MCF 10A (cell line): Measurements from ENCODE around the gene UVRAG. TPM values are rescaled to one million over a fixed set of nuclear protein-coding genes. Genes with fewer than 3 reads are reported as not detected.

Experiments
- BruUV-seq: library from RNA; stranded (reverse); fragments of 400-500 nt; replicated peaks from 2 replicates; lab custom pipeline; 2021; lab: Mats Ljungman, UMichigan
- CTCF ChIA-PET: fragments of 300-600 bp; sonication (Branson Sonifier 250); formaldehyde crosslinking; extraction: SDS; loops from one replicate; lab custom pipeline; 2021; ENCODE audit warnings: antibody characterized with exemption, inconsistent platforms; lab: Yijun Ruan, JAX
- POLR2A ChIA-PET: fragments of 300-600, 350-650 bp; sonication (Branson Sonifier 250); formaldehyde crosslinking; extraction: SDS; loops from one replicate; lab custom pipeline; 2020; ENCODE audit warnings: antibody characterized with exemption, inconsistent platforms; lab: Yijun Ruan, JAX
- DNase-seq: peaks from one replicate; pipeline ENCODE4 v3.0.0-alpha.2; 2018; ENCODE audit not compliant: unreplicated experiment
- H3K27ac Mint-ChIP-seq: one replicate; pipeline ENCODE4 v1.8.0; 2022; ENCODE audit warnings: mild to moderate bottlenecking, low read depth, mixed read lengths; ENCODE audit not compliant: unreplicated experiment
- H3K27me3 Mint-ChIP-seq: one replicate; pipeline ENCODE4 v1.8.0; 2022; ENCODE audit warnings: mixed read lengths; ENCODE audit not compliant: insufficient read depth, unreplicated experiment
- H3K36me3 Mint-ChIP-seq: one replicate; pipeline ENCODE4 v1.8.0; 2022; ENCODE audit warnings: mild to moderate bottlenecking, moderate library complexity, mixed read lengths; ENCODE audit not compliant: insufficient read depth, unreplicated experiment
- H3K4me1 Mint-ChIP-seq: one replicate; pipeline ENCODE4 v1.8.0; 2022; ENCODE audit warnings: mixed read lengths; ENCODE audit not compliant: insufficient read depth, unreplicated experiment
- H3K4me3 Mint-ChIP-seq: one replicate; pipeline ENCODE4 v1.8.0; 2022; ENCODE audit warnings: mild to moderate bottlenecking, moderate library complexity, mixed read lengths; ENCODE audit not compliant: unreplicated experiment
- H3K9me3 Mint-ChIP-seq: one replicate; pipeline ENCODE4 v1.8.0; 2022; ENCODE audit warnings: mixed read lengths; ENCODE audit not compliant: unreplicated experiment
- intact Hi-C: fragments of 100-400 bp; cut with micrococcal nuclease; formaldehyde crosslinking; loops from 2 replicates; pipeline ENCODE4 v1.14.1; 2022
- total RNA-seq: library from RNA; stranded (reverse); gene quantifications from 2 replicates; pipeline ENCODE4 v1.2.3, GENCODE V29; 2022
- TF ChIP-seq, protein P1 (sequence below): fragments of 200-600 bp; IDR thresholded peaks from one replicate; pipeline ENCODE4 v1.8.0; 2022; ENCODE audit warnings: antibody characterized with exemption, mild to moderate bottlenecking; ENCODE audit not compliant: unreplicated experiment

UVRAG gene
- total RNA-seq, 1 experiment from 2014 or later, result 12.4 TPM

DNA sequence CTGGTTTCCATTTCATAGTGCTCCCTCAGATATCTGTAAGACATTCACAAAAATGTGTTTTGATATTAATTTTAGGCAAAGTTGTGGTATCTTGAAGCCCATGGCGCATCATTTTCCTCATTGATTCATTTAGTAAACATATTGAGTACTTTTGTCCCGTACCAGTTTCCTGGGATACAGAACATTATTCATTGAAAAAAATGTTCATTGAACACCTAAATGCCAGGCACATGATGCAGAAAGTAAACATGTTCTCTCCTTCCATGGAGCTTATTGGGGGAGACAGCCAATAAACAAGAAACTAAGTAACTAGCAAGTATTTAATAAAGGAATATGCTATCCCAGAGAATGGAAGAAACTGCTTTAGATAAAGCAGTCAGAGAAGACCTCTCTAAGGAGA, 195.0 kb downstream of the UVRAG start:
- H3K4me3 Mint-ChIP-seq, result no peak overlapping the region
- H3K27me3 Mint-ChIP-seq, result no peaks in the 10 kb centered on the region
- H3K4me1 Mint-ChIP-seq, result peaks cover 5% of the 10 kb centered on the region
- TF ChIP-seq, protein P1, sequence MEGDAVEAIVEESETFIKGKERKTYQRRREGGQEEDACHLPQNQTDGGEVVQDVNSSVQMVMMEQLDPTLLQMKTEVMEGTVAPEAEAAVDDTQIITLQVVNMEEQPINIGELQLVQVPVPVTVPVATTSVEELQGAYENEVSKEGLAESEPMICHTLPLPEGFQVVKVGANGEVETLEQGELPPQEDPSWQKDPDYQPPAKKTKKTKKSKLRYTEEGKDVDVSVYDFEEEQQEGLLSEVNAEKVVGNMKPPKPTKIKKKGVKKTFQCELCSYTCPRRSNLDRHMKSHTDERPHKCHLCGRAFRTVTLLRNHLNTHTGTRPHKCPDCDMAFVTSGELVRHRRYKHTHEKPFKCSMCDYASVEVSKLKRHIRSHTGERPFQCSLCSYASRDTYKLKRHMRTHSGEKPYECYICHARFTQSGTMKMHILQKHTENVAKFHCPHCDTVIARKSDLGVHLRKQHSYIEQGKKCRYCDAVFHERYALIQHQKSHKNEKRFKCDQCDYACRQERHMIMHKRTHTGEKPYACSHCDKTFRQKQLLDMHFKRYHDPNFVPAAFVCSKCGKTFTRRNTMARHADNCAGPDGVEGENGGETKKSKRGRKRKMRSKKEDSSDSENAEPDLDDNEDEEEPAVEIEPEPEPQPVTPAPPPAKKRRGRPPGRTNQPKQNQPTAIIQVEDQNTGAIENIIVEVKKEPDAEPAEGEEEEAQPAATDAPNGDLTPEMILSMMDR, result no peak
- intact Hi-C loops, result no loop called here
- POLR2A ChIA-PET, result interaction anchor here (0.8 to 1.2 kb wide), 2 partner anchors 12 to 24 kb away, joined by 4 read pairs; no protein-coding TSS in a partner anchor
- no peak for DNase-seq
- CTCF ChIA-PET, result no interaction called here
- H3K9me3 Mint-ChIP-seq, result no peaks in the 10 kb centered on the region
- no peak overlapping the region for H3K27ac Mint-ChIP-seq
- BruUV-seq, result no TSS peak
- H3K36me3 Mint-ChIP-seq, result peaks cover 11% of the 10 kb centered on the region

DNA sequence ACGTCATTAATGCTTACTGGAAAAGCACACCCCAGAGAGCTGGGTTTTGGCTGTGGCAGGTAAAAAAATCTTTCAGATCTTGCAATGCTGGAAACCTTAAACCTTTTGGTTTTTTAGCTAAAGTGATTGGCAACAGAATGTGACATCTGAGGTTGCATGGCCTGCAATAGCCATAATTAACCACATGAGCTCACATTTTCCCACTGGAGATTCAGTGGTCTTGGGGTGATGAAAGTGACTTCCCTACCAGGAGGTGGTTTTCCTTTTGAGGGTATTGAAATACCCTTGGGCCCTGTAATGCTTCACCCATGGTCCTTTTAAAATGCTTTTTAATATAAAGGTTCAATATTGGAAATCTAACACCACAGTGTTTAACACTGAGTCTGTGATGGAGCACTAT, 198.5 kb downstream of the UVRAG start:
- Mint-ChIP-seq H3K4me1 (no peaks in the 10 kb centered on the region), H3K9me3 (no peaks in the 10 kb centered on the region), H3K27ac (no peak overlapping the region), H3K36me3 (peaks cover 3% of the 10 kb centered on the region), H3K27me3 (no peaks in the 10 kb centered on the region), H3K4me3 (no peak overlapping the region)
- ChIA-PET CTCF (interaction anchor here (0.6 kb wide), 1 partner anchor 801 kb away, joined by 3 read pairs; no protein-coding TSS in a partner anchor), POLR2A (interaction anchor here (0.9 kb wide), 1 partner anchor 15 kb away, joined by 3 read pairs; no protein-coding TSS in a partner anchor)
- TF ChIP-seq, protein P1, result no peak
- no TSS peak for BruUV-seq
- DNase-seq, result no peak
- intact Hi-C loops, result no loop called here

DNA sequence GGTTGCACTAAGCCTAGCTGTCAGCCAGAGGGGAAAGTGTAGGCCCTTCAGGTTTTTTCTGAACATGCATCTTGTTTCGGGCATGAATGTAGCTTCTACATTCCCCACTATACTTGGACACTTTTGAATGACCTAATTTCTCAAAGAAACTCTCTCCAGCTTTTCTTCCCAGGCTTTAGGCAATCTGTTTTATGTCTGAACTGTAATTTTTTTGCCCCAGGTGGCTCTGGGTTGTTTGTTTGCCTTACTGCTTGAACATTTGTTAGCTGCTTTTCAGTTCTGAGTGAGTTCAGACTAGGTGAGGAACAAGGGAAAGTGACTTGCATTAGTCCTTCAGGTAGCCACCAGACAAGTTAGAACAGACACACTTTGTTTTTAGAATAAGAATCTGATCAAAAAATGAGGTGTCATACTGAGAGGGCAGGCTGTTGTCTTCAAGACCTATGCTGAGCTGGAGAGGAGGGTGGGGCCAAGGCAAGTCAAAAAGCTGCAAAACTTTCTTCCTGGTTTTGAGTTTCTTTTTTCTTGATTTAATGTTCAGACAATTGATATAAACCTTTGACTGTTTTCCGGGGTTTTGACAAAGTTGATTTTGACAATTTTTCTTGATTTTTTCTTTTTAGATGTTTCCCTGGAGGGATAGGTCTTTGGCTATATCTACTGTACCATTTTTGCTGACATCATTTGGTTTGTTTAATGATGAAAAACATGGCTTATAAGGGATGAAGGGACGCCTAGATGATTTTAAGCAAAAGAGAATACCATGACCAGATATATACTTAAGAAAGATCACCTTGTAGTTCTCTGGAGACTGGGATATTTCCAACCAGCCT, 208.4 kb downstream of the UVRAG start:
- POLR2A ChIA-PET, result interaction anchor here (0.6 to 1.1 kb wide), 2 partner anchors 8 to 1611 kb away, joined by 4 read pairs; no protein-coding TSS in a partner anchor
- H3K4me1 Mint-ChIP-seq, result no peaks in the 10 kb centered on the region
- no peak overlapping the region for H3K4me3 Mint-ChIP-seq
- H3K36me3 Mint-ChIP-seq, result peaks cover 10% of the 10 kb centered on the region
- H3K9me3 Mint-ChIP-seq, result peaks cover 12% of the 10 kb centered on the region
- intact Hi-C loops, result no loop called here
- H3K27ac Mint-ChIP-seq, result no peak overlapping the region
- TF ChIP-seq, protein P1, result no peak
- no peaks in the 10 kb centered on the region for H3K27me3 Mint-ChIP-seq
- no peak for DNase-seq
- CTCF ChIA-PET, result no interaction called here
- no TSS peak for BruUV-seq

DNA sequence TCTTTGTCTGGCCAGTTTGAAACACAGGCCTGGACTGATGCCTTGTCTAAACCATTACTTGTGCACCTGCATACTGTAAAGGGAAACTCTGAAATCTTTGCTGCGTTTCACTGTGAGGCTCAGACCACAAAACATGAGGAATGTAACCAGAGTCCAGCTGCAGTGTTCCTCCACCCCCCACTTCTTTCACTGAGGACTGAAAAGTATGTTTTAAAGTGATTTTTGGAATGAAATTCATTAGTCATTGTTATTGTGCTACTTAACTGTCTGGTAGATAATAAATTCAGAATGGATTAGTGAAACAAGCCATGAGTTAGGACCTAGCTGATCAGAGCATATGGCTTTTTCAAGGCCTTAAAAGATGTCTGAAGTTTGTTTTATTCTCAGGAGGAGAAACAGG, 210.1 kb downstream of the UVRAG start:
- POLR2A ChIA-PET, result no interaction called here
- Mint-ChIP-seq H3K36me3 (peaks cover 5% of the 10 kb centered on the region), H3K27me3 (no peaks in the 10 kb centered on the region), H3K9me3 (peaks cover 14% of the 10 kb centered on the region), H3K4me3 (no peak overlapping the region), H3K27ac (no peak overlapping the region), H3K4me1 (no peaks in the 10 kb centered on the region)
- CTCF ChIA-PET, result no interaction called here
- TF ChIP-seq, protein P1, result no peak
- no TSS peak for BruUV-seq
- DNase-seq, result no peak
- intact Hi-C loops, result no loop called here
